AG20443 (cell line): ENCODE results near the gene METTL9.
"Not testable (repeated sequence)": the region's sequence is repeated elsewhere in the genome, so short reads cannot be mapped to it uniquely, and the experiment has no call there.

Experiments
- DNase-seq: peaks from one replicate; pipeline ENCODE4 v3.0.0; 2012; ENCODE audit warnings: low spot score, mixed read lengths

METTL9 gene

GRCh38 chr16:21610766-21611165 is 11.4 kb downstream of the METTL9 start:
- DNase-seq: no peak

GRCh38 chr16:21611198-21611555 is 11.8 kb downstream of the METTL9 start:
- DNase-seq: no peak

GRCh38 chr16:21611556-21612384 is 12.4 kb downstream of the METTL9 start:
- DNase-seq: no peak

GRCh38 chr16:21613361-21613760 is 14.0 kb downstream of the METTL9 start:
- no peak for DNase-seq

- DNase-seq: no peak
Measured at GRCh38 chr16:21613781-21614180, 14.4 kb downstream of the METTL9 start.

GRCh38 chr16:21614896-21615295 is 15.5 kb downstream of the METTL9 start:
- DNase-seq: no peak

GRCh38 chr16:21617607-21618006 is 18.2 kb downstream of the METTL9 start:
- no peak for DNase-seq

- no peak for DNase-seq
Measured at GRCh38 chr16:21618281-21618680, 18.9 kb downstream of the METTL9 start.

- no peak for DNase-seq
Measured at GRCh38 chr16:21619765-21620425, 20.5 kb downstream of the METTL9 start.

- DNase-seq: no peak
Measured at GRCh38 chr16:21620592-21620991, 21.2 kb downstream of the METTL9 start.

GRCh38 chr16:21622545-21622944 is 23.2 kb downstream of the METTL9 start:
- no peak for DNase-seq

- no peak for DNase-seq
Measured at GRCh38 chr16:21625026-21625425, 25.6 kb downstream of the METTL9 start.

GRCh38 chr16:21626659-21627277 is 27.4 kb downstream of the METTL9 start:
- DNase-seq: peak; percentile 87

- no peak for DNase-seq
Measured at GRCh38 chr16:21628121-21628726, 28.8 kb downstream of the METTL9 start.

GRCh38 chr16:21628772-21629171 is 29.4 kb downstream of the METTL9 start:
- DNase-seq: no peak

GRCh38 chr16:21629616-21630539 is 30.5 kb downstream of the METTL9 start:
- not testable (repeated sequence) for DNase-seq

- not testable (repeated sequence) for DNase-seq
Measured at GRCh38 chr16:21630866-21631265, 31.5 kb downstream of the METTL9 start.

GRCh38 chr16:21631376-21631775 is 32.0 kb downstream of the METTL9 start:
- not testable (repeated sequence) for DNase-seq

- not testable (repeated sequence) for DNase-seq
Measured at GRCh38 chr16:21631951-21632575, 32.7 kb downstream of the METTL9 start.

- no peak for DNase-seq
Measured at GRCh38 chr16:21634216-21634615, 34.8 kb downstream of the METTL9 start.

GRCh38 chr16:21635694-21636093 is 36.3 kb downstream of the METTL9 start:
- DNase-seq: not testable (repeated sequence)
